Mucosa of descending colon (tissue), 3 donors: ENCODE measurements around the gene PRRT1B. TPM values are rescaled to one million over a fixed set of nuclear protein-coding genes. Genes with fewer than 3 reads are reported as not detected.

Source experiments
- ATAC-seq: fragments of 200-7000 bp; cut with Tn5 transposase; one replicate; pipeline ENCODE4 v1.9.1; 2020; ENCODE audit warnings: mild to moderate bottlenecking, moderate library complexity
- DNase-seq, 3 donors: peaks; one replicate each; pipeline ENCODE4 v3.0.0-alpha.2; 2020
- H3K36me3 ChIP-seq: fragments of 200-600 bp; one replicate; pipeline ENCODE4 v1.8.0; 2021; ENCODE audit warnings: low read depth, mild to moderate bottlenecking
- H3K4me1 ChIP-seq: fragments of 200-600 bp; one replicate; pipeline ENCODE4 v1.8.0; 2021; ENCODE audit warnings: low read depth, mild to moderate bottlenecking
- H3K4me3 ChIP-seq: fragments of 200-600 bp; one replicate; pipeline ENCODE4 v1.8.0; 2021; ENCODE audit warnings: mild to moderate bottlenecking
- H3K9me3 ChIP-seq: fragments of 200-600 bp; one replicate; pipeline ENCODE4 v1.8.0; 2021; ENCODE audit warnings: mild to moderate bottlenecking
- intact Hi-C, 2 donors: fragments of 100-400 bp; cut with DNase I in 1 of 2; cut with micrococcal nuclease in 1 of 2; formaldehyde crosslinking; loops; one replicate each; pipeline versions ENCODE4 v1.11.0 to v1.11.1; 2022; cut with DNase I, micrococcal nuclease
- long read RNA-seq, 2 donors: library from polyadenylated mRNA; unstranded; transcript quantifications; one replicate each; pipeline ENCODE4 v2.0.0, GENCODE V29; 2019 to 2021
- total RNA-seq, 3 donors: library from RNA; stranded (reverse); fragmentation: NEBNext Ultra II Directional in 2 of 3; extraction: Animal tissue kit (Norgen Biotek cat#: 25700) in 2 of 3; gene quantifications; one replicate each; pipeline versions ENCODE4 v1.2.1 to v1.2.4, GENCODE V29; 2021 to 2023
- TF ChIP-seq, protein P1 (sequence below): fragments of 200-600 bp; IDR thresholded peaks from one replicate; pipeline ENCODE4 v1.8.0; 2022; ENCODE audit warnings: antibody characterized with exemption, mild to moderate bottlenecking
- donor health status: DM: no; HTN: no; CAD: no; lungs with moderate emphysema.
- donor health status: DM: no; HTN: no; CAD: no.
- donor health status: DM: no; HTN: yes; CAD: no.

The PRRT1B gene
- total RNA-seq, result 1 to 10 TPM; 1.9 to 9.4 (median 2.9) TPM
- long read RNA-seq, donor 1, partial matches to known transcripts, result 3 of 4 reads
- long read RNA-seq, donor 1, other reads (novel, unspliced or antisense), result 1 of 4 reads
- long read RNA-seq, donor 2, result 0 reads

DNA sequence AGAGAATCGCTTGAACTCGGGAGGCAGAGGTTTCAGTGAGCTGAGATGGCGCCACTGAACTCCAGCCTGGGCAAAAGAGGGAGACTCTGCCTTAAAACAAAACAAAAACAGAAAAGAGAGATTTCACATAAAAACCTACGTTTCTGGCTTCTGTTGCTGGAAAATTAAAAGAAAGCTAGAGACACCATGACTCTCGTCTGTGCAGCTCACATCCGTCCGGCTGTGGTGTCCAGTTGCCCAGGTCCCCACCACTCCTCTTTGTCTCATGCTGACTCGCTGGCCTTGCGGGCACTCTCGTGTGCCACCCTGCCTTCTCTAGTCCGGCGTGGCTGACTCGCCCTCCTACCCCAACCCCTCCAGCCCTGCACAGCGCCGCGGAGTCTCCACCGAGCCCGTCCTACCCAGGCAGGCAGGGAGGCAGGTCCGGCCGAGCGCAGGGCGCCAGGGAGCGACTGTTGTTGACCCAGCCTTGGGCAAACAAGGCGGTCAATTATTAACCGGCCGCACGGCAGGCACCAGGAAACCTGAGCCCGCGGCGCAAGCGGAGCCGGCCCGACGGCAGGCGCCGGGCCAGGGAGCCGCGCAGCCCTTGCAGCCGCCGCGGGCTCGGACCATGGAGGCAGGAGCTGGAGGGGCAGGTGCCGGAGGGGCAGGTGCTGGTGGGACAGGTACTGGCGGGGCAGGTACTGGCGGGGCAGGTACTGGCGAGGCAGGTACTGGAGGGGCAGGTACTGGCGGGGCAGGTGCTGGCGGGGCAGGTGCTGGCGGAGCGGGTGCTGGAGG lies at the start of gene PRRT1B:
PRRT1B (plus strand) TSS at position 521 of the 783 bp plus-strand sequence; CDS start at position 614, 93 bp downstream.
- no peak within 1 kb of the TSS for H3K4me3 ChIP-seq
- peak; percentile 91 to 94 (median 92) for DNase-seq
- H3K4me1 ChIP-seq, result peaks cover 12% of the 10 kb centered on the region
- TF ChIP-seq, protein P1, sequence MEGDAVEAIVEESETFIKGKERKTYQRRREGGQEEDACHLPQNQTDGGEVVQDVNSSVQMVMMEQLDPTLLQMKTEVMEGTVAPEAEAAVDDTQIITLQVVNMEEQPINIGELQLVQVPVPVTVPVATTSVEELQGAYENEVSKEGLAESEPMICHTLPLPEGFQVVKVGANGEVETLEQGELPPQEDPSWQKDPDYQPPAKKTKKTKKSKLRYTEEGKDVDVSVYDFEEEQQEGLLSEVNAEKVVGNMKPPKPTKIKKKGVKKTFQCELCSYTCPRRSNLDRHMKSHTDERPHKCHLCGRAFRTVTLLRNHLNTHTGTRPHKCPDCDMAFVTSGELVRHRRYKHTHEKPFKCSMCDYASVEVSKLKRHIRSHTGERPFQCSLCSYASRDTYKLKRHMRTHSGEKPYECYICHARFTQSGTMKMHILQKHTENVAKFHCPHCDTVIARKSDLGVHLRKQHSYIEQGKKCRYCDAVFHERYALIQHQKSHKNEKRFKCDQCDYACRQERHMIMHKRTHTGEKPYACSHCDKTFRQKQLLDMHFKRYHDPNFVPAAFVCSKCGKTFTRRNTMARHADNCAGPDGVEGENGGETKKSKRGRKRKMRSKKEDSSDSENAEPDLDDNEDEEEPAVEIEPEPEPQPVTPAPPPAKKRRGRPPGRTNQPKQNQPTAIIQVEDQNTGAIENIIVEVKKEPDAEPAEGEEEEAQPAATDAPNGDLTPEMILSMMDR, result no peak
- peaks cover 18% of the 10 kb centered on the region for H3K9me3 ChIP-seq
- intact Hi-C loops, result no loop called here
- ATAC-seq, result peak; percentile 99
- H3K36me3 ChIP-seq, result no peaks in the 10 kb centered on the region

DNA sequence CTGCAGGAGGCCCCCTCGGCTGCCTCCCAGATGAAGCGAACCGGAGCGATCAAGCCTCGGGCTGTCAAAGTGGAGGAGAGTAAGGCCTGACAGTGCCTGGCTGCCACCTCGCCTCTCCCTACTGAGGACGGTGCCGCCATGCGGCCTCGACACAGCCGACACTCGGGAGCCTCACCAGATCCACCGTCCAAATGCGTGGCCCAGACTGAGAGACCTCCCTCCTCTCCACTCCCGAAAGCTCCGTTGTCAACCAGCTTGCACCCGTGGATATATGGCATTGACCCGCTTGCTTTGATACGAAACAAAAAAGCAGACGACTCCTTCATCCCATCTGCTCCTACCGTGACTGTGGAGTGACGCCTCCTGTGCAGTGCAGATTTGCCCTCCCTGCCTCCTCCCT lies 49.5 kb upstream of the PRRT1B start:
- Histone ChIP-seq H3K4me3 (no peak overlapping the region), H3K9me3 (no peaks in the 10 kb centered on the region), H3K36me3 (peaks cover 24% of the 10 kb centered on the region), H3K4me1 (no peaks in the 10 kb centered on the region)
- intact Hi-C loops, result no loop called here
- TF ChIP-seq, protein P1, result no peak
- ATAC-seq (no peak), DNase-seq (no peak)

DNA sequence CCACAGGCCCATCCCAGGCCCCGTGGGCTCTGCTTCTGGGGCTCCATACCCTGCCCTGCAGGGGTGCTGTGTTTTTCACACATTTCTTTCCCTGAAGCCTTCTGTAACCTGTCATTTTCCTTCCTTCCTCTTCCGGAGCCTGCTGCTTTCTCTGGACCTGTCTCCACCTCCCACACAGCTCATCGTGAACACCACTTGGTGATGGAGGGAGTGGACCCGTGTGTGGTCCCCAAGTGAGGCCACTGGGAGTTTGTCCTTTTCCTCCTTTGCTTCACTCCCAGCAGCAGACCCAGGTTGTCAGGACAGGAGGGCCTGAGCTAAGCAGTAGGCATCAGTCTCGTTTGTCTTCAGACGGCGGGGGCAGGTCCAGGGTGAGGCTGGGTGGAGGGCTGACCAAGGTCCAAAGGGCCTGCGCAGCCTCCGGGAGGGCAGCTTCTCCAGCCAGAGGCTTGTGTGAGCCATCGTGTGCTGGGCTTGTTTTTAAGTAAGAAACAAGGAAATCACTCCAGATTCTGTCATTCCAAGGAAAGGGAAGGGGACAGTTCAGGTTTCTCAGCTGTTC lies 48.4 kb upstream of the PRRT1B start:
- peaks cover 7% of the 10 kb centered on the region for H3K4me1 ChIP-seq
- DNase-seq, result peak in 1 of 3 donors; percentile 47
- ATAC-seq, result peak; percentile 53
- H3K36me3 ChIP-seq, result peaks cover 16% of the 10 kb centered on the region
- H3K4me3 ChIP-seq, result no peak overlapping the region
- TF ChIP-seq, protein P1, result no peak
- intact Hi-C loops, result no loop called here
- H3K9me3 ChIP-seq, result no peaks in the 10 kb centered on the region

DNA sequence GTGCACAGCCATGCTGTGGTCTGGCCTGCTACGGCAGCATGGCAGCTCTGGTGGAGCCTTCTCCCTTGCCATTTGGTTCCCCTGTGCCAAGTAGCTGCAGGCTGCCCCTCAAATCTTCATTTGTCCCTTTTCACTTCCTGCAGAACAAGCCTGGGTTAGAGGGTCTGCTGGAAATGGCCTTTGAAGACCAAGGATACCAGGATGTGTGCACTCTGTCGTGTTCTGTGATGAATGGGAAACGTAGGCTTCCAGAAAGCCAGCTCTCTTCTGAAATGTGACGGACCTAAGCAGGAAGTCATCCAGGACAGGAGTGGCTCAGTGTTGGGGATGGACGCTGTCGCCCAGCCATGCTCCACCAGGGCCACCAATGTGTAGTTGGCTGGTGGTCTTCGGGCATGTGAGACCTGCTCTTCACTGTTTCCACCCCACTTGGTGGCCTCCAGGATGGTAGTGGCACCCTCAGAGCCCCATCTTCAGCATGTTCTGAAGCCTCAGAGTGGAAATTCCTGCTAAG lies 46.0 kb upstream of the PRRT1B start:
- Histone ChIP-seq H3K36me3 (peaks cover 6% of the 10 kb centered on the region), H3K4me3 (no peak overlapping the region), H3K4me1 (peaks cover 25% of the 10 kb centered on the region), H3K9me3 (no peaks in the 10 kb centered on the region)
- intact Hi-C loops, result no loop called here
- no peak for ATAC-seq
- TF ChIP-seq, protein P1, result no peak
- DNase-seq, result no peak

DNA sequence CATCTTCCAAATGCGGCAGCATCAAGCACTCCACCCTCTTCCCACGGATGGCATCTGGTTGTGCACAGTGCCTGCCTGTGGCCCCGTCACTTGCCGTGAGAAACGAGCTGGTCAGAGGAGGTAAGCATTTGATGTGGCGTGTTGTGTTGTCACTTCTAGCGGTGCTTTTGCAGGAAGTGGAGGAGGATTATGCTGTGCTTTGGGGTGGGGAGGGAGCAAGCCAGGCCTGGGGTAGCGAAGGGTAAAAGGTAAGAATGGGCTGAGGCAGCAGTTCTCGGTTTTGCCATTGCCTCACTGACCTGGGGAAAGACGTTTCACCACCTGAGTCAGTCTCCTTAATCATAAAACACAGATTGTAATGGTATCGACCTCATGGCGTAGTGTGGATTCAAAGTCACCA lies 44.9 kb upstream of the PRRT1B start:
- peaks cover 3% of the 10 kb centered on the region for H3K36me3 ChIP-seq

More for the DNA sequence above, 44.9 kb upstream of the PRRT1B start:
- no peak overlapping the region for H3K4me3 ChIP-seq
- TF ChIP-seq, protein P1, result no peak
- no peaks in the 10 kb centered on the region for H3K9me3 ChIP-seq
- peaks cover 26% of the 10 kb centered on the region for H3K4me1 ChIP-seq
- DNase-seq, result no peak
- intact Hi-C loops, result no loop called here
- peak; percentile 3 for ATAC-seq
